Right atrium auricular region (tissue), 2 donors: ENCODE measurements around the gene RIPOR3. TPM values are rescaled to one million over a fixed set of nuclear protein-coding genes. Genes with fewer than 3 reads are reported as not detected.
"Not testable (repeated sequence)": the region's sequence is repeated elsewhere in the genome, so short reads cannot be mapped to it uniquely, and the experiment has no call there.

Experiments used
- DNase-seq: peaks from one replicate; pipeline ENCODE4 v3.0.0-alpha.2; 2019; ENCODE audit warnings: low spot score
- H3K27ac ChIP-seq, 2 donors: fragments of 200-600 bp; sonication (generic); 1 replicate in 1 of 2; 2 replicates in 1 of 2; pipeline ENCODE4 v1.5.1; 2016 to 2019
- H3K27me3 ChIP-seq, 2 donors: fragments of 200-600 bp; sonication (generic); one replicate each; pipeline versions ENCODE4 v1.5.1 to v1.6.0; 2017 to 2019
- H3K36me3 ChIP-seq: fragments of 200-600 bp; sonication (generic); one replicate; pipeline ENCODE4 v1.5.1; 2016
- H3K4me1 ChIP-seq, 2 donors: fragments of 200-600 bp; sonication (generic); one replicate each; pipeline versions ENCODE4 v1.5.1 to v1.6.0; 2017 to 2019
- H3K4me3 ChIP-seq, 2 donors: fragments of 200-600 bp; sonication (generic); 1 replicate in 1 of 2; 2 replicates in 1 of 2; pipeline ENCODE4 v1.5.1; 2017 to 2019; ENCODE audit warnings: mild to moderate bottlenecking in 1 of 2, moderate library complexity in 1 of 2
- H3K9me3 ChIP-seq, 2 donors: fragments of 200-600 bp; sonication (generic); one replicate each; pipeline ENCODE4 v1.5.1; 2019
- total RNA-seq, 2 donors: library from RNA; depleted of rRNA; stranded (reverse); fragments of >200 nt; gene quantifications; one replicate each; pipeline ENCODE4 v1.1.0, GENCODE V29; 2016
- TF ChIP-seq, protein P1 (sequence below), 2 donors: fragments of 200-600 bp; sonication (generic); IDR thresholded peaks; one replicate each; pipeline ENCODE4 v1.5.1; 2019; ENCODE audit warnings: antibody characterized with exemption in 2 of 2

RIPOR3 gene
- total RNA-seq, 2 donors from 2014 or later = 2.9 to 4.7 TPM

DNA sequence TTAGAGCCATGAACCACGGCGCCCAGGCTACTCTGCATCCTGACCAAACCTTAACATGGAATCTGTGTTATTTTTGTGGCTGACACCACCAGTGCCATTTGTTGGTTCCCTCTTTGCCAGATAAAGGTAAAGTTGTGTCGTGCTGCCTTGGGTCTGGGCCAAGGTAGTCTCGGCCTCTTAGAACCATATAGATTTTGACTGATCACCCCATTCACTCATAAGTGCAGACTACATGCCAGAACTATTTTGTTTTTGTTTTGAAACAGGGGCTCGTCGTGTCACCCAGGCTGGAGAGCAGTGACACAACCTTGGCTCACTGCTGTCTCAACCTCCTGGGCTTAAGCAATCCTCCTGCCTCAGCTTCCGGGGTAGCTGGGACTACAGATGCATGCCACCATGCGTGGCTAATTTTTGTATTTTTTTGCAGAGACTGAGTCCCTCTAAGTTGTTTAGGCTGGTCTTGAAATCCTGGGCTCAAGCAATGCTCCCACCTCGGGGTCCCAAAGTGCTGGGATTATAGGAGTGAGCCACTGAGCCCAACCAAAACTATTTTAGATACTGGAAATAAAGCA lies 19.2 kb upstream of the RIPOR3 start:
- Histone ChIP-seq H3K27me3 (no peaks in the 10 kb centered on the region), H3K4me1 (peaks cover 0 to 8% of the 10 kb centered on the region in 2 donors), H3K9me3 (no peaks in the 10 kb centered on the region), H3K4me3 (no peak overlapping the region), H3K36me3 (no peaks in the 10 kb centered on the region), H3K27ac (no peak overlapping the region)
- TF ChIP-seq, protein P1, sequence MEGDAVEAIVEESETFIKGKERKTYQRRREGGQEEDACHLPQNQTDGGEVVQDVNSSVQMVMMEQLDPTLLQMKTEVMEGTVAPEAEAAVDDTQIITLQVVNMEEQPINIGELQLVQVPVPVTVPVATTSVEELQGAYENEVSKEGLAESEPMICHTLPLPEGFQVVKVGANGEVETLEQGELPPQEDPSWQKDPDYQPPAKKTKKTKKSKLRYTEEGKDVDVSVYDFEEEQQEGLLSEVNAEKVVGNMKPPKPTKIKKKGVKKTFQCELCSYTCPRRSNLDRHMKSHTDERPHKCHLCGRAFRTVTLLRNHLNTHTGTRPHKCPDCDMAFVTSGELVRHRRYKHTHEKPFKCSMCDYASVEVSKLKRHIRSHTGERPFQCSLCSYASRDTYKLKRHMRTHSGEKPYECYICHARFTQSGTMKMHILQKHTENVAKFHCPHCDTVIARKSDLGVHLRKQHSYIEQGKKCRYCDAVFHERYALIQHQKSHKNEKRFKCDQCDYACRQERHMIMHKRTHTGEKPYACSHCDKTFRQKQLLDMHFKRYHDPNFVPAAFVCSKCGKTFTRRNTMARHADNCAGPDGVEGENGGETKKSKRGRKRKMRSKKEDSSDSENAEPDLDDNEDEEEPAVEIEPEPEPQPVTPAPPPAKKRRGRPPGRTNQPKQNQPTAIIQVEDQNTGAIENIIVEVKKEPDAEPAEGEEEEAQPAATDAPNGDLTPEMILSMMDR (IDR thresholded peaks at IDR 0.05) = no peak
- DNase-seq = no peak

DNA sequence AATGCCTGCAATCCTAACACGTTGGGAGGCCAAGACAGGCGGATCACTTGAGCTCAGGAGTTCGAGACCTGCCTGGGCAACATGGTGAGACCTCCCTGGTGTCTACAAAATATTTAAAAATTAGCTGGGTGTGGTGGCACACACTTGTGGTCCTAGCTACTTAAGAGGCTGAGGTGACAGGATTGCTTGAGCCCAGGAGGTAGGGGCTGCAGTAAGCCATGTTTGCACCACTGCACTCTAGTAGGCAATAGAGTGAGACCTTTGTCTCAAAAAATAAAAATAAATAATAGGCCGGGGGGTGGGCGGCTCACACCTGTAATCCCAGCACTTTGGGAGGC lies 18.3 kb upstream of the RIPOR3 start:
- DNase-seq = no peak
- TF ChIP-seq, protein P1 (IDR thresholded peaks at IDR 0.05) = no peak
- no peak overlapping the region for H3K27ac ChIP-seq
- H3K9me3 ChIP-seq = no peaks in the 10 kb centered on the region
- peaks cover 0 to 8% of the 10 kb centered on the region in 2 donors for H3K4me1 ChIP-seq
- H3K27me3 ChIP-seq = no peaks in the 10 kb centered on the region
- no peaks in the 10 kb centered on the region for H3K36me3 ChIP-seq
- no peak overlapping the region for H3K4me3 ChIP-seq

DNA sequence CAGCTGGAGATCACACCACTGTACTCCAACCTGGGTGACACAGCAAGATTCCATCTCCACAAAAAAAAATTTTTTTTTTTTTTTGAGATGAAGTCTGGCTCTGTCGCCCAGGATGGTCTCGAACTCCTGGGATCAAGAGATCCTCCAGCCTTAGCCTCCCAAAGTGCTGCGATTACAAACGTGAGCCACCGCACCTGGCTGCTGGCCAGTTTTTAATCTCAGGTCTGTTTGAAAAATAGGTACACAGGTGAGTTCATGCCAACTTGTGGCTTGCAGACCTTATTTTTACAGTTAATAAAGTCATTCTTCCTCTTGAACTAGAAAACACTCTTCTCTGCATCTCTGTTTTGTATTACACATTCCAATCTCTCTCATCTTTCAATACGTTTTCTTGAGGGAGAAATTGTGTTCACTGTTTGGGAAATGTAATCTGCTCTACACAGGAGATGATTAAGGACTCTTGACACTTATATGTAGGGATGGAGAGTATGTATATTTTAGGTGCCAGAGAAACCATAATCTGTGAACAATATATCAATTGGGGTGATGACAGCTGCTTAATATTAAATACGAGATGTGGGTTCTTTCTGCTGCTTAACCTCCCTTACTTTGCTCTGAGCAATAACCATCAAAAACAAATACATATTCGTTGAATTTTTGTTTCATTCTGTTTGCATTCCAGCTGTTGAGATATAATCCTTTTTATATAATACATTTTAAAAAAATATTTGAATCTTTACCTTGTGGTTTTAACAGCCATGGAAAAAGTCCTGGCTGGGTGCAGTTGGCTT lies 17.7 kb upstream of the RIPOR3 start:
- Histone ChIP-seq H3K27me3 (no peaks in the 10 kb centered on the region), H3K27ac (no peak overlapping the region), H3K4me1 (peaks cover 0 to 8% of the 10 kb centered on the region in 2 donors), H3K4me3 (no peak overlapping the region), H3K9me3 (no peaks in the 10 kb centered on the region), H3K36me3 (no peaks in the 10 kb centered on the region)
- DNase-seq = no peak
- TF ChIP-seq, protein P1 (IDR thresholded peaks at IDR 0.05) = no peak

DNA sequence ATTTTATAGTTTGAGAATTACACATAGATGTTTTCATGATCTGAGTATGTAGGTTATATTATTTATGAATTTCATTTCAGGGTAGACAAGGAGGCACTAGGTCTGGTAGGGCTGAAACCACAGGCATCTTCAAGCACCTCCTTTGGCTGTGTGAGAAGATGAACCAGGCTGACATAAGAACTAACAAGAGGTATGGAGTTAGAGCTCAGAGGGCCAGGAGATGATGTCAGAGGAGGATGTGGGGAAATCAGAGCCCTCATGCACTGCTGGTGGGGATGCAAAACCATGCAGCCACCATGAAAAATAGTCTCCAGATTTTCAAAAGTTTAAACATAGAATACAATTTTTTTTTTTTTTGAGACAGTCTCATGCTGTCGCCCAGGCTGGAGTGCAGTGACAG lies 13.6 kb upstream of the RIPOR3 start:
- Histone ChIP-seq H3K36me3 (no peaks in the 10 kb centered on the region), H3K27ac (no peak overlapping the region), H3K4me1 (no peaks in the 10 kb centered on the region), H3K4me3 (no peak overlapping the region), H3K9me3 (no peaks in the 10 kb centered on the region), H3K27me3 (no peaks in the 10 kb centered on the region)
- DNase-seq = no peak
- TF ChIP-seq, protein P1 (IDR thresholded peaks at IDR 0.05) = no peak

DNA sequence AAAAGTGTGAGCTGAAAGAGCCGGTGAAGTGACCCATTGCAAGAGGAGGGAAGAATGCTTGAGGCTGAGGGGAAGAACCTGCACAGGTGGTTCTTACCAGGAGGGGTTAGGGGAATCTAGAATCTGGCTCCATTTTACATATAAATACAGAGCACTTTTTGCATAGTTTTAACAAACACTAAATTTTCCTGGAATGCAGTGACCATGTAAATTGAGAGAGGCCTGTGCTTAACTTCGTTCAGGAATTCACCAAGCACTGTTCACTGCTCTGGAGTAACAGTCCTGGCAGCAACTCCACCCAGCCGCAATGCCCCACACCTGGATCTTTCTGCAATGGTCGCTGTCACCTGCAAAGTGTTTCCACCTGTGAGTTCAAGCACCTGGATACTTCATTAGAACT lies 13.2 kb upstream of the RIPOR3 start:
- no peak for DNase-seq
- no peaks in the 10 kb centered on the region for H3K9me3 ChIP-seq

DNA sequence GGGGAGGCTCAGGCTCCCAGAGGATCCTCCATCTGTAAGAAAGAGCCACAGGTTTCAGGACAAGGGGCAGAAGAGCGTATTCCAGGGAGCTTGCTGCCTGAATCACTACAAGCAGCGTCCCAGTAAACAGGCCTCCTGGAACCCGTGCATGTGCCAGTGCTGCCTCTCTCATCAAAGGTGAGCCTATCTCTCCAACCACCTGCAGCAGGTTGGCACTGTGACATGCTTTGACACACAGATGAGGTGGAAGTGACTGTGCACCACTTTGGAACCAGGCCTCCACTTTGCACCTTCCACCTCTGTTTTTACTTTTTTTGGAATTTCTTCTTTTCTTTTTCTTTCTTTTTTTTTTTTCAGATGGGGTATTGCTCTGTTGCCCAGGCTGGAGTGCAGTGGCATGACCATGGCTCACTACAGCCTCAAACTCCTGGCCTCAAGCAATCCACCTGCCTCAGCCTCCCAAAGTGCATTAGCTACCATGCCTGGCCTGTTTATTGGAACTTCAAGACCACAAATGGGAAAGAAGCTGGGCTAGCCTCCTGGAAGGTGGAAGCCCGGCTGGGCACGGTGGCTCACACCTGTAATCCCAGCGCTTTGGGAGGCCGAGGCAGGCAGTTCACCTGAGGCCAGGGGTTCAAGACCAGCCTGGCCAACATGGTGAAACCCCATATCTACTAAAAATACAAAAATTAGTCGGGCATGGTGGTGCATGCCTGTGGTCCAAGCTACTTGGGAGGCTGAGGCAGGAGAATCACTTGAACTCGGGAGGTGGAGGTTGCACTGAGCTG lies 12.5 kb upstream of the RIPOR3 start:
- H3K27me3 ChIP-seq, H3K4me1 ChIP-seq, H3K9me3 ChIP-seq, DNase-seq, H3K36me3 ChIP-seq, H3K27ac ChIP-seq, H3K4me3 ChIP-seq: not testable (repeated sequence)

More for the DNA sequence above, 13.2 kb upstream of the RIPOR3 start:
- H3K27me3 ChIP-seq = no peaks in the 10 kb centered on the region
- no peaks in the 10 kb centered on the region for H3K4me1 ChIP-seq
- no peak overlapping the region for H3K27ac ChIP-seq
- H3K36me3 ChIP-seq = no peaks in the 10 kb centered on the region
- TF ChIP-seq, protein P1 (IDR thresholded peaks at IDR 0.05) = no peak
- H3K4me3 ChIP-seq = no peak overlapping the region
